Activated T-cell treated with anti-CD3 and anti-CD28 coated beads for 24 hours (primary cell): ENCODE data around the gene USP32.

Experiments used
- DNase-seq: peaks from one replicate; pipeline ENCODE4 v3.0.0-alpha.2; 2020; ENCODE audit warnings: low read depth

Gene USP32

GRCh38 chr17:60134396-60135150 is 257.4 kb downstream of the USP32 start:
- DNase-seq, result no peak

GRCh38 chr17:60130466-60130865 is 261.5 kb downstream of the USP32 start:
- no peak for DNase-seq

GRCh38 chr17:60129164-60129563 is 262.8 kb downstream of the USP32 start:
- DNase-seq, result no peak
